ENCODE measurements around the gene SERTAD2.

Gene SERTAD2

DNA sequence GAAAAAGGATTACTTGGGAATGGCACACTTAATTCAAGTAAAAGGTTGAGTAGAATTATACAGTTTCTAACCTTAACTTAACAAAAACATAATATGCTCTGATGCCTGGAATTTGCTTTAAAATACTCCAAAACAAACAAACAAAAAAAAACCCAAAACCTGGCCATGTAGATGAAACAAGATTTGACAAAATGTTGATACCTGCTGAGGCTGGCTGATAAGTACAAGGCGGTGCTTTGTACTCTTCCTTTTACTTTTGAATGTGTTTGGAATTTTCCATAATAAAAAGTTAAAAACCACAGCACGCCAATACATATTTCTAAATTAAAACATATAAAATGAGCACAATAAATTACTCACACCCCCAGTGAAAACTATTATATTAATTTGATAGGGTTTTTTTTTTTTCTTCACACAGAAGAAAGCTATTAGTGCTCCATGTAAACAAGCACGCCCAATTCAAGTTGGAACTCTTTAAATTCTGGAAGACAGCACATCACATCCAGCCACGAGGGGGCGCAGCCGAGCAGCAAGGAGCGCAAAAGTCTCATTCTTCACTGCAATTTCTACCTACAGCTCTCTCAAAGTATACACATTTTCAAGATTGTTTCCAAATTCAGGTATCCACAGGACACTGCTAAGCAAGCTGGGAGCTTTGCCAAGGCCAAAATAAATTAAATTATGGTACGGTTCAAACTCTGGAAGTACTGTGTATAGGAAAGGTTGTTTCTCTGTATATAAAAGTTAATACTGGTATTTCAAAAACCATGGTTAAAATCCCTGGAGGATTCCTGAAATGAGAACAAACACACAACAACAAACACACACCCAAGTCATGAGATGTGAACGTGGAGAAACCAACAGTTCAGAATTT lies 7.5 kb downstream of the SERTAD2 start:
- peak; percentile 70 for DNase-seq

DNA sequence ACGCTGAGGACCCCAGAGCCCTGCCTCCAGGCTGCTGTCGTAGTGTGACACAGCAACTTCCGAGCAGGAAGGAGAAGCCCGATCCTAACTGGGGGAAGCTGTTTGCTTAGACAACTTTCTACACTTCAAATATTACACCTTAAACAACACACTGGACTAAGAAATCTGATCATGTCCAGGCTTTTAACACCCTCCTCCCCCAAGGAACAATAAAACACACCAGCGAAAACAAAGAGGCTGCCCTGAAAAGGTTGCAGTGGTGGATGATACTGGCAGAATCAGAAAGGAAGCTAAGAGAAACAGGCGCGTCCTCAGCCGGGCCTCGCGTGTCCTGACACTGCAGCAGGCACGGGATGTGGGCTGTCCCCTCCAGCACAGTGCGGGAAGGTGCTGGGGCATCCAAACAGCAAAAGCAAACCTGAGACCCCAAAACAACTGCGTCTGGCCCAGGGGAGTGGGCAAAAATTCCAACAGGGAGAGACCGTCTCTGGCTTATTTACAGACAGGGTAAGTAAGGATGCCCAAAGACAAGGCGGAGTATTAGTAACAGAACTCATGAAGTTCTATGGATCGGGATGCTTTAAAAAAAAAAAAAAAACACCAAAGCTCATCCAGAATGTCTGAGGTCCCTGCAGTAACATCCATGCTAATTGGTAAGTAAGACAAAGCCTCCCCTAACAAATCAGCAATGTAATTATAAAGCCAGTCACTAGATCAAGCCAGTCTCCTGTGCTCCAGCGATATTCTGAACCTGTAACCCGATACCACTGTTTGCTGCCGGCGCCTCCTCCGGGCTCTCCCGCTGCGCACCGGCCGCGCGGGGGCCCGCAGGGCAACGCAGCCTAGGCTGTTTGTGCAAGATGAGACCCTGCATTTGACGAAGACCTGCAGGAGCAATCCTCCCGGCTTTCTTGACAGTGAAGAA lies 9.0 kb downstream of the SERTAD2 start:
- DNase-seq = peak; percentile 70

DNA sequence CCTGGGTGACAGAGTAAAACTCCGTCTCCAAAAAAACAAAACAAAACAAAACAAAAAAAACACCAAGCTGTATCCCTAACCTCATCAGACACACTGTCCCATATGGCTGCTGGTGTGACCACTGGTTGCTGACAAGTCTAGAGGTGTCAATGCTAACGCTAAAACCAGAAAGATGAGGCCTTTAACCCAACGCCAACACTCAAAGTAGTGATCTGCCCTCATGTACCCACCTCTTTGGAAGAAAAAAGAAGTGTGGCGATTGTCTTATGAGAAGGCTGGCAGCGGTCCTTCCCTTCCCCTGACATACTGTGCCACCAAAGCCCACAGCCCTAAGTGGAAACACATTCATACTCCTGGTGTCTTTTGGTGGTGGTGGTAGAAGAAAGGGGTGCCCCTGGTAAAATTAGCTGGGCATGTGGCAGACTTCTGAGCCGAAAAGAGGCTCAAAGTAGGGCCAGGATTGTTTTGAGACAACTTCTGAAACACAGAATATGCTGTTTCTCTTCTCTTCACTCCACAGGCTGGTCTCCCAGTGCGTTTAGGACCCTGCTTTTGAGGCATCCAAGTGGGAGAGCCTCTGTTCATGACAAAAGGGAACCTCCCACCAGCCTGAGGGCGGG lies 9.8 kb downstream of the SERTAD2 start:
- DNase-seq = no peak

DNA sequence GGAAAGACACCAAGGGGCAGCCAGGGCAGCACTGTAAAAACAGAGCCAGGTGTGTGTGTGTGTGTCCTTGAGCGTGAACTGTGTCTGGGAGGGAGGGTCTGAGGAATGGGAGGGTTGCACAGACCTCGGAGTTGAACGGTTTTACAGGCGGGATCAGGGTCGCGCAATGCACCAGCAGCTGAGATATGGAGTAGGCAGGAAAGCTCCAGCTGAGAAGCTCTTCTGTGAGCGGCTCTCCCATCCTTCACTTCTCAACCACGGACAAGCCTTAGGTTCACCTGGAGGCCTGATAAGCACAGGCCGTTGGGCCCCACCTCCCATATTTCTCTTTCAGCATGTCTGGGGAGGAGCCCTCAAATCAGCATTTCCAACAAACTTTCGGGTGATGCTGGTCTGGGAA lies 12.1 kb downstream of the SERTAD2 start:
- DNase-seq = no peak

DNA sequence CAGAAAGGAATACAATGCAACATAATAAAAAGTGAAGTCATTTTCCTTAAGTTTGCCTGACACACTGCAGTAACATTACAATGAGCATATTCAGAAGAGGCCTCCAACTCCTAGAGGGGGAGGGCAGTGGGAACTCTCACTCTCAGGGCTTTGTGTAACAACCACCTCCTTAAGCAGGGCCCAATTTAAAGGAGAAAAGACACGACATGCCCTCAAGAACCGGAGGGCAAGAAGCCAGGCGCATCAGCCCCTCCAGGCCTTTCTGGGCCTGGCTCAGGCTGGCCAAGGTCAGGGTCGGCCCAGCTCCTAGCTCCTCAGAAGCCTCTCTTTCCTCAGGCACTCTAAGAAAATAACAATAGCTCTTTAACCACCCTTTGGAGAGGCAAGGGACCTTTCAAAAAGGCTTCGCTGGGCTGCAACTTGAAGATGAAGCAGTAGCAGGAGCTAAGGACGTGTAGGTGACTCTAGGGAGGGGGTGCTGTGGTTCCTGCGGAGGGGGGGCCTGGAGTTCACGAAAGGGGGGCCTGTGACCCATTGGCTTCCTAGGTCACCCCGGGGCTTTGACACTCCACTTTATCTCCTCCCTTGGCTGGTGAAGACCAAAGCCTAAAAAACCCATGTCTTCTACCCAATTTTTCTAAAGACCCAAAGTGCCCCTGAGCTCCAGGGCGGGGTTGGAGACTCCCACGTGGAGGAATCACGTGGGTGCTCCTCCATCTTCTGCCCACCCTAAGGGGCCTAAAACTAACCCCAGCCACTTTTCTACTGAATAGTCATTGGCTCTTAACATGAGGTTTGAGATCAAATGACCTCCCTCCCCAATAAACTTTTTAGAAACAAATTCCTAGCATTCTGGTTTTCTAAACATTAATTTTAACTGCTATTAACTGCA lies 13.3 kb downstream of the SERTAD2 start:
- DNase-seq = no peak

DNA sequence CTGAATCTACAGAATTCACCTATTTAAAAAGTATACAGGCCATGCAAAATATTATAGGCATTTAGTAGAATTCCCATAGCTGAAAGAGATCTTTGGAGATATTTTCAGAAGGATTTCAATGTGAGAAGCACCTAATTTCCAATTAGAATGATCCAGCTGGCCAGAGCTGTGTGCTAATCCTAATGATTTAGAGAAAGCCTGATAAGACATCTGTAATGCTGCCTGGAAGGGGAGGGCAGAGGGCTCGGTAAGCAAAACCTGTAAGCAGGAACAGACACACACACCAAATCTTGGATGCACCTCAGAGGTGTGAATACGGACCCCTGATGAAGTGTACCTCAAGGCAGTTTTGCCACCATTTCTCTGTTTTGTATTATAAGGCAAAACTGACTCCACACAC lies 14.0 kb downstream of the SERTAD2 start:
- DNase-seq = no peak

DNA sequence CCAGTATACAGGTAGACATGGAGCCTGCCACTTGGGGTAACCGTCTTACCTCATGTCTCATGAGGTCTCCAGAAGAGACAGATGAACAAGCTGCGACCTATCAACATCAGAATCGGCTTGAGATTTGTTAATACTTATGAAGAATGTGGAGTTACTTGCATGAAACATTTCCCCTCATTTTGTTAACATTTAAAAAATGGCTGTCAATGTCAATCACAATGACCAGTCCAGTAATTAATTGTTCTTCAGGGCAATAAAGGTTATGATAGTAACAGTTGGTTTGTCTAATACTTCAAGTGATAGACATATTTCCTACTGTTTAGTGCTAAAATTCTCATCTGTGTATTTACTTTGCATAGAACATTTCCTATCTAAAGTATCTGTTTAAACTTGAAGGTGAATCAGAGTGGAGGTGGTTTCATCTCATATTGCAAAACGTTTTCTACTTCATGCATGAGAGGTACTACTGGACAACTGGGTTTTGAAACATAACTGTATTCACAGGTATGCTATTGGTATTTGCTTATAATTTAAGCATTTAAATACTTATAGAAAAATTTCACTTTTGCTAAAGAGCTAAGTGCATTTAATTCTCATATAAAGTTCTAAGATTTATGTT lies 15.1 kb downstream of the SERTAD2 start:
- no peak for DNase-seq

DNA sequence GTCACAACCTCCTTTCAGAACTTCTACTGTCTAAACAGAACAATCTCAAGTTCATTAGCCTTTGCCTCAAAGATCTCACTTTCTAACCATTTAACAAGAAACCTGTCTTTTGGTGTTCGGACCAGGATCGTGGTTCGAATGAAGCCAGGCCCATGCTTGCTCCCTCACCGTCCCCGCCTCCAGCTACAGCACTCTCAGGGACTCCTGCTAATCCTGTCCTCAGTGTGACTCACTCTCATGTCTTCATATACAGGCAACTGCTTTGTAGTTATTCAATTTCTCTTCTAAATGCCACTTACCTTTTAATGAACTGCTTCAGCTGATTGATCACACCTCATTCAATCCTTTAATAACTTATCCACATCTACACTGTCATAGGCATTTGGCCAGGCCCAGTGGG lies 15.8 kb downstream of the SERTAD2 start:
- no peak for DNase-seq

DNA sequence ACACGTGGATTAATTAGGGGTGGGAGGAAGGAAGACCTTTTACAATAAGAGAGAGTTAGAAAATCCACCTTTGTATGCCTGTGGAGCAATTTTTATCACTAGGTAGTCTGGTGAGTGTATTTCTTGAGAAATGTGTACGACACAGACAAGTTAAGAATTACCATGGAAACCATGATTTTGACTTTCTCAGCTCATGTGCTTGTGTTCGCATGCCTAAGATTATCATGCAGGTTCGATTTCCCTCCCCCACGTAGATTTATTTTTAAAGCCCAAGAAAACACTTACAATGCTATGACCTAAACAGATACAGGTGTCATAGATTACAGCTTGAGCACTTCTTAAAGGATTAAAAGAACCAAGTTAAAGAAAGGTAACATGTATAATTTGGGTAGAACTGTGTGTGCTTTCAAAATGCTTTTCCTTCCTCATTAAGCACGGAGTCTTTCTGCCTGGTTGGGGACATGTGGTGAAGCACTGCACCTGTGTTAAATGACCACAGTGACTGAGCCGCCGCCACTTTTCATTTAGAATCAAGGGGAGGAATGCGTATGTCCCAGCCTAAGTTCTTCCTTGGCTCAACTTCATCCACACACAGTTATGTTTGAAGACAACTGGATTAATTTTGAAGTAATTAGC lies 16.6 kb downstream of the SERTAD2 start:
- no peak for DNase-seq

DNA sequence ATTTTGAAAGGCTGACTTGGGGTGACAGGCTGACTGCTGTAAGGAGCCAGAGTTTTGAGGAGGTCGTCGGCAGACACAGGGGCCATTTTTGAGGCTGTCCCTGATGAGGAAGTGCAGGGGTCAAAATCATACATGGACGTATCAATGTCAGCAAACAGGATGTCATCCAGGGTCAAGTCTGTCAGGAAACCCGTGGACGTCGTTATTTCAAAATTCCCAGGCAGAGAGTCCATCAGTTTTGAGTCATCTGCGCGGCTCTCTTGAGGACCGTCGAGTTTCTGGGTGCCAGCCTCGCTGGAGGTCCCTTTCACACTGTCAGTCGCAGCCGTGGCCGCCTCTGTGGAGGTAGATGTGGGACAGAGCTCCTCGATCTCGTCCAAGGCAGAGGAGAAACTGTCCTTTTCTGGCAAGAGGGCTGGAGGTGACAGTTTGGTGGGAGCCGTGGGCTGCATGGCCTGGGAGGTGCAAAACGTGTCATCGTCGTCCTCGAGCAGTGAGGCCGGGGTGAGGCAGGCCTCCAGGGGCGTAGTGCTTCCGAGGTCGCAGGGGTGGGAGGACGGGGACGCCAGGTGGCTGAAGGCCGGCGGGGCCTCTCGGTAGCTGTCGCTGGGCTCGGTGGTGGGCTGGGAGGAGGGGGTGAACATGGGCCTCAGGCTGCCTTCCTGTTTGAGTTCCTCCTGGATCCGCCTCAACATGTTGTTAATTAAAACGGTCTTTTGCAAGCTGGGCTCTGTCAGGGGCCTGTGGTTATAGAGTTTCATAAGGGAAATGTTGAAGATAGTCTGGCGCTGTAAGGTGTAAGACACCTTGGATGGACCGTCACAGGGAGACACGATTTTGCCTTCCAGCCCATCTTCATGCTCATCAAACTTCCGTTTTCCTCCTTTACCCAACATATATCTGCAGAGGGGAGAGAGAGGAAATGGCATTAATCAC lies 17.5 kb downstream of the SERTAD2 start:
- DNase-seq = no peak

DNA sequence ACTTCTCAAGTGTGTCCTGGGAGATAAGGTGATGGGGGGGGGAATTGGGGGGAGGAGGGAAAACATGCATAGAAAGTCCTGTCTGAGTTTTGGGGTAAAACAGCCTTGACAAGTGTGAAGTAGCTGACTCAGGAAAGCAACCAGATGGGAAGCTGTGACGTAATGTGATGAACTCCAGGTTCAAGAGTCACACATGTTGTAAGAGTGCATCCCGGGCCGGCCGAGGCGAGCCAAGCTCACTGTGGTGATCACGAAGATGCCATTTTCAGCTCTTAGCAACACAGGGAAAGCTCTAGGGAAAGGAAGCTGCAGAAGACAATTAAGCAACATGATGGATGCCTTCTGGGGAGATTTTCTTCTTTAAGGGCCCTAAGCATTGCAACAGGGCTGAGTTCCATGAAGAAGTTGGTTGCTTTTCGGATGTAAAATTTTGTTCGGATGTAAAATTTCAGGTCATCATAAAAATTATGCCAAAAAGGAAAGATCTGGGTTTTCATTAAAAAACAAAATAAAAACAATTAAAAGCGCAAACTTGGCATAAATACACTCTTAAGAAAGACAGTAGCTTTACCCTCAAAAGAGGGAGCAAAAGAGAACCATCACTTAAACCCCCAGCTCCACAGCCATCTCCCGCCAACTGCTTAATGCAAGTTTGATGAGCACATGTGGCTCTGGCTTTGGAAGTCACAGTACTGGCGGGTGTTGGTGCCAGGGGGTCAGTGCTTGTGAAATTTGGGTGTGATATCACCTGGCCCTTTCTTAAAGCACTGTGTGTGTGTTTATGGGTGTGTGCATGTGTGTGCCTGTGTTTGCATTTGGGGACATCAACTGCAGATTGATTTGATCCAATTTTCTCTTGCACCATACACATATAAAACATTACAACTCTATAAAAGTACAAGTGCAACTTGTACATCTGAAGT lies 19.1 kb downstream of the SERTAD2 start:
- no peak for DNase-seq

DNA sequence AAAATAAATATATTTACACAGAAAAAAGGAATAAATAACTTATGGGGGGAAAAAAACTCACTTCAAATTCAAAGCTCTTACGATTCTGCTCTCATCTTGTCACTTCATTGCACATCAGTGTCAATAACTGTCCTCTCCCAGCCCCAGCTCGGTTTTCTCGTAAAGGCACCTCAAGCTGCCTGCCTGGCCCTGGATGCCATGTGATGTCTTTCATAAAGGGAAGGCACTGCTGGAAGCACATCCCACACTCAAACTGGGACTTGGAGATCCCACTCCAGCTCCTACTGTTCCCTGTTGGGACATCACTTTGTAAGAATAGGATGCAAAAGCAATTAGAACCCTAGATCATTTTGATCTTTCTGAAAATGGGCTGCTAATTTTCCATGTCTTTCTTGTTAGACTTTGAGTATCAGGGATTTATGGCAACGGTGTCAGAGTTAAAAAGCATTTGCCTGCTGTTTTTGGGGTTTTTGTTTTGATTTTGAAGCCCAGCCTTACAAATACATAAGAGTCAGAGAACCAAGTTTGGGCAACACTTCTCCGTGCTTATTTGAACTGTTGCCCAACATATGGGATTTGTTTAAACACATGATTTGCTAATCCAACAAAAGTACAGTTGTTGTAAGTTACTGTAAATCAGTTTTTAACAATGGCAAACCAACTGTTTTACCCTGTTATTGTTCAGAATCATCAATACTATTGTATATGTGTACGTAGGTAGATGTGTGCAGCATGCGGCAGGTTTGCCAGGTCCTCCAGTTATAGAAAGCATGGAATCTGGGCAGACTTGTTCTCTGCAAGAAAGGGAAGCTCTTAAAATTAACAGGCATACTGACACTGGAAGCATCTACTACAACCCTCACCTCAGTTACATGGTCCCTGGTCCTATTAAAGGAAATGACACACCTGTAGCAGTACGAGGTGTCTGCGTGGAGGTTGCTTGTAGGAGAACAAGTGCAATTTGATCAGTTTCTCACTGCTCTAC lies 20.6 kb downstream of the SERTAD2 start:
- DNase-seq = no peak

DNA sequence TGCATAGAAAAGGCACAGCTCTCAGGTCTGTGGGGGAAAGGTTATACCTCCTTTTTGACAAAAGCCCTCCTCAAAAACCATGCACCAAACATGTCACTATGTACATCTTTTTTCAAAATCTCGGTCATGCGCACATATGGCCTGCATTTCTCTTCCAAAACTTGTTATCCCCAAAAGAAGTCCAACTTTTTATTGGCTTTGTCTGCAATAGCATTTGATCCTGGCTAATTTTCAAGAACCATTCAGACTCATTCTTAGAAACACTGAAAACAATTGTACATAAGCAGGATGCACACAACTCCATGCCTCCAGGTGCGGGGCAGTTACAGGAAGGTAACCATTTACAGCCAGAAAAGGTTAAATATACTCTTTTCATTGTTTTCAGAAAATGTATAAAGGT lies 21.9 kb downstream of the SERTAD2 start:
- DNase-seq = no peak

DNA sequence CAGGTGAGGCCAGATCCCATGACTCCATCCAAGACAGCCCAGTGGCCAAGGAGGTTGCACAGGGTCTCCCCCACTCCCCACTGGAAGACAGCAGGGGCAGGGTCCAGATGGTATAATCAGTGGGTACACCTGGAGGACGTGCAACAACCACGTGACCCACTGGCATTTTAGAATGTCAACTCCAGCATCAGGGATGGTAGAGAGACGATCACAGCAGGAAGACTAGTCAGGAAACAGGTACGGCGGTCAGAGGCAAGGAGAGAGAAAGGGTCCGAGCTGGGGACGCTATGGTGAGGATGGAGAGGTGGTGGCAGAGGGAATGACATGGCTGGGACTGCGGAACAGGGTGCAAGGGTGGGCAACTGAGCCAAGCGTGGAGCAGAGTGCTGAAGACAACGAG lies 23.0 kb downstream of the SERTAD2 start:
- no peak for DNase-seq

DNA sequence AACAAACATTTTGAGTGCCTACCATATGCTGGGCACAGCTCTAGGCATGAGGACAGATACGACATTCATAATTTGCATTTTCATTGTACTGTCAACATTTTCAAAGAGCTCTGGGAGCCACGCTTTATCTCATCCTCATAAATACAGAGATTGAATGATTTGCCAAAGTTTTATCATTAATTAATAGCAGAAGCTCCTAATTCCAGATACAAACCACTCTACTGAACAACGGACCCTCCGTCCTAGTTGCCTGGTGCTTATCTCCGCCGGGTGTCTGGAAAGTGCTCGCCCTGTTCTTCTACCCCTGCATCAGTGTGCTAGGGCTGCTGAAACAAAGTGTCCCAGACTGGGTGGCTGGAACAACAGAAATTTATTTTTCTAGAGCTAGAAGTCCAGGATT lies 23.8 kb downstream of the SERTAD2 start:
- DNase-seq = no peak

DNA sequence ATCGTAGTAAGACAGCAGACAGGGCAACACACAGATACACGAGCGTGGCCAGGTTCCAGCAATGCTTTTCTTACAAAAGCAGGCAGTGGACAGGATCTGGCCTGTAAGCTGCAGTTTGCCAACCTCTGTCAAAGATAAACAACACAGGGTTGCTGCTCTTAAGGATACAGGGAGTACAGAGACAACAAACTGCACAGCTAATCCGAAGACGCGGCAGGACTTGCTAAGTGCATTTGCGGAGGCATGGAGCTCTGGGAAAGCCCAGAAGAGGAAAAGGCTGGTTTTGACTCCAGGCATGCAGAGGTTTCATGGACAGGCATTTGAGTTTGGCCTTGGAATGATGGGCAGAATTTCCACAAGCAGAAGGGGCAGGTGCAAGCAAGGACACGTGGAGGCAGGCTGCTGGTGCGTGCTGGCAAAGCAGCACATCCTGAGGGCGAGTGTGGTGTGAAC lies 24.4 kb downstream of the SERTAD2 start:
- DNase-seq = no peak

All from EL (cell line).